GM19397 (cell line): Measurements from ENCODE around the gene H2BK1.

Experiments used
- ATAC-seq: cut with Tn5 transposase; IDR thresholded peaks from one replicate; pipeline ENCODE4 v1.9.1; 2021; ENCODE audit warnings: mild to moderate bottlenecking, moderate library complexity; ENCODE audit not compliant: unreplicated experiment

The H2BK1 gene

GRCh38 chr7:151210087-151210854 is at the start of gene H2BK1:
H2BK1 (minus strand) TSS chr7:151210488; CDS start chr7:151210318, 170 bp downstream.
- ATAC-seq = no peak

GRCh38 chr7:151257990-151258389 is 47.7 kb upstream of the H2BK1 start:
- ATAC-seq = no peak

- no peak for ATAC-seq
Observed at GRCh38 chr7:151256410-151257045, 46.2 kb upstream of the H2BK1 start.

GRCh38 chr7:151255390-151255789 is 45.1 kb upstream of the H2BK1 start:
- ATAC-seq = no peak

- ATAC-seq = no peak
Observed at GRCh38 chr7:151254851-151255250, 44.6 kb upstream of the H2BK1 start.

GRCh38 chr7:151254316-151254715 is 44.0 kb upstream of the H2BK1 start:
- ATAC-seq = no peak

- no peak for ATAC-seq
Observed at GRCh38 chr7:151252961-151253711, 42.8 kb upstream of the H2BK1 start.

GRCh38 chr7:151252561-151252835 is 42.2 kb upstream of the H2BK1 start:
- no peak for ATAC-seq

GRCh38 chr7:151251689-151252560 is 41.6 kb upstream of the H2BK1 start:
- ATAC-seq = no peak

- ATAC-seq = no peak
Observed at GRCh38 chr7:151251328-151251688, 41.0 kb upstream of the H2BK1 start.

GRCh38 chr7:151250181-151251132 is 40.2 kb upstream of the H2BK1 start:
- ATAC-seq = no peak

GRCh38 chr7:151249732-151250072 is 39.4 kb upstream of the H2BK1 start:
- no peak for ATAC-seq

GRCh38 chr7:151249034-151249731 is 38.9 kb upstream of the H2BK1 start:
- no peak for ATAC-seq

- no peak for ATAC-seq
Observed at GRCh38 chr7:151248346-151249033, 38.2 kb upstream of the H2BK1 start, which contains the start of gene SMARCD3. SMARCD3 (minus strand) TSS chr7:151248694; CDS start chr7:151248562, 132 bp downstream.

GRCh38 chr7:151247611-151248345 is 37.5 kb upstream of the H2BK1 start:
- no peak for ATAC-seq

GRCh38 chr7:151246851-151247580 is 36.7 kb upstream of the H2BK1 start:
- no peak for ATAC-seq

GRCh38 chr7:151246102-151246850 is 36.0 kb upstream of the H2BK1 start:
- ATAC-seq = no peak
